Peyer's patch (tissue), 4 donors: ENCODE results near the gene PRR16. TPM values are rescaled to one million over a fixed set of nuclear protein-coding genes. Genes with fewer than 3 reads are reported as not detected.

Source experiments
- DNase-seq, 3 donors: peaks; one replicate each; pipeline ENCODE4 v3.0.0-alpha.2; 2017 to 2019
- H3K27ac ChIP-seq, 4 donors: fragments of 200-600 bp; sonication (generic); one replicate each; pipeline ENCODE4 v1.5.1; 2016 to 2019
- H3K27me3 ChIP-seq, 2 donors: fragments of 200-600 bp; sonication (generic); one replicate each; pipeline ENCODE4 v1.5.1; 2019
- H3K36me3 ChIP-seq, 3 donors: fragments of 200-600 bp; sonication (generic); one replicate each; pipeline ENCODE4 v1.5.1; 2016 to 2019
- H3K4me1 ChIP-seq, 4 donors: fragments of 200-600 bp; sonication (generic); one replicate each; pipeline ENCODE4 v1.5.1; 2016 to 2019
- H3K4me3 ChIP-seq, 4 donors: fragments of 200-600 bp; sonication (generic); 1 replicate in 3 of 4; 2 replicates in 1 of 4; pipeline ENCODE4 v1.5.1; 2016 to 2019; ENCODE audit warnings: mild to moderate bottlenecking in 1 of 4
- H3K9me3 ChIP-seq, 4 donors: fragments of 200-600 bp; sonication (generic); one replicate each; pipeline ENCODE4 v1.5.1; 2016 to 2019; ENCODE audit warnings: mild to moderate bottlenecking in 1 of 4
- POLR2A ChIP-seq, 2 donors: fragments of 450-650 bp; IDR thresholded peaks; one replicate each; pipeline ENCODE4 v1.5.1; 2017; ENCODE audit warnings: antibody characterized with exemption in 2 of 2, mild to moderate bottlenecking in 2 of 2, moderate library complexity in 2 of 2
- total RNA-seq, 4 donors: library from RNA; depleted of rRNA; stranded (reverse); fragments of >200 nt; gene quantifications; one replicate each; pipeline ENCODE4 v1.1.0, GENCODE V29; 2016
- TF ChIP-seq, protein P1 (sequence below), 6 experiments: fragments of 450-650 bp in 4 of 6; fragments of 200-600 bp in 2 of 6; sonication (generic) in 1 of 6; IDR thresholded peaks; one replicate each; pipeline ENCODE4 v1.5.1; 2017 to 2019; ENCODE audit warnings: antibody characterized with exemption in 6 of 6, mild to moderate bottlenecking in 3 of 6, moderate library complexity in 1 of 6

The PRR16 gene
- total RNA-seq, 4 donors from 2014 or later: 2.9 to 37.1 (median 3.8) TPM

DNA sequence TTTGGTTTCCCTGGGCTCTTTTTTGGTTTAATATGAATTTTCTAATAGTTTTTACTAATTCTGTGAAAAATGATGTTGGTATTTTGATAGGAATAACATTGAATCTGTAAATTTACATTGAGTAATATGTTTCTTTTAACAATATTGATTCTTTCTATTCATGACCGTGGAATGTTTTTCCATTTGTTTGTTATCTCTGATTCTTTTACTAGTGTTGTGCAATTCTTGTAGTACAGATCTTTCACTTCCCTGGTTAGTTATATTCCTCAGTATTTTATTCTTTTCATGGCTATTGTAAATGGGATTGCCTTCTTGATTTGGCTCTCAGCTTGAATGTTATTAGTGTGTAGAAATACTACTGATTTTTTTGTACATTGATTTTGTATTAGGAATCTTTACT lies 137.9 kb downstream of the PRR16 start:
- DNase-seq: no peak
- no peaks in the 10 kb centered on the region for H3K27me3 ChIP-seq
- H3K36me3 ChIP-seq: no peaks in the 10 kb centered on the region
- H3K4me3 ChIP-seq: no peak overlapping the region
- TF ChIP-seq, protein P1, sequence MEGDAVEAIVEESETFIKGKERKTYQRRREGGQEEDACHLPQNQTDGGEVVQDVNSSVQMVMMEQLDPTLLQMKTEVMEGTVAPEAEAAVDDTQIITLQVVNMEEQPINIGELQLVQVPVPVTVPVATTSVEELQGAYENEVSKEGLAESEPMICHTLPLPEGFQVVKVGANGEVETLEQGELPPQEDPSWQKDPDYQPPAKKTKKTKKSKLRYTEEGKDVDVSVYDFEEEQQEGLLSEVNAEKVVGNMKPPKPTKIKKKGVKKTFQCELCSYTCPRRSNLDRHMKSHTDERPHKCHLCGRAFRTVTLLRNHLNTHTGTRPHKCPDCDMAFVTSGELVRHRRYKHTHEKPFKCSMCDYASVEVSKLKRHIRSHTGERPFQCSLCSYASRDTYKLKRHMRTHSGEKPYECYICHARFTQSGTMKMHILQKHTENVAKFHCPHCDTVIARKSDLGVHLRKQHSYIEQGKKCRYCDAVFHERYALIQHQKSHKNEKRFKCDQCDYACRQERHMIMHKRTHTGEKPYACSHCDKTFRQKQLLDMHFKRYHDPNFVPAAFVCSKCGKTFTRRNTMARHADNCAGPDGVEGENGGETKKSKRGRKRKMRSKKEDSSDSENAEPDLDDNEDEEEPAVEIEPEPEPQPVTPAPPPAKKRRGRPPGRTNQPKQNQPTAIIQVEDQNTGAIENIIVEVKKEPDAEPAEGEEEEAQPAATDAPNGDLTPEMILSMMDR (IDR thresholded peaks at IDR 0.05): no peak
- no peak for TF ChIP-seq POLR2A (IDR thresholded peaks at IDR 0.05)
- H3K4me1 ChIP-seq: no peaks in the 10 kb centered on the region
- no peak overlapping the region for H3K27ac ChIP-seq
- H3K9me3 ChIP-seq: no peaks in the 10 kb centered on the region

DNA sequence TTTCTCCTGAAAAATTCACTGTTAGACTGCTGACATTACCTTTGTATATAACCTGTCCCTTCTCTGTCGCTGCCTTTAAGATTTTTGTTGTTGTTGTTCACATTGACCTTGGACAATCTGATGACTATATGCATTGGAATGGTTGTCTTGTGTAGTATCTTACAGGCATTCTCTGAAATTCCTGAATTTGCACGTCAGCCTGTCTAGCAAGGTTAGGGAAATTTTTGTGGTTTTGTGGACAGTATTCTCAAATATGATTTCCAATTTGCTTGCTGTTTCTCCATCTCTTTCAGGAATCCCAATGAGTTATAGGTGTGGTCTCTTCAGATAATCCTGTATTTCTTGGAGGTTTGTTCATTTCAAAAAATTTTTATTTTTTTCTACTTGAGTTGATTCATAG lies 140.8 kb downstream of the PRR16 start:
- Histone ChIP-seq H3K4me3 (no peak overlapping the region), H3K9me3 (no peaks in the 10 kb centered on the region), H3K27ac (no peak overlapping the region), H3K27me3 (no peaks in the 10 kb centered on the region), H3K36me3 (no peaks in the 10 kb centered on the region), H3K4me1 (no peaks in the 10 kb centered on the region)
- no peak for DNase-seq
- no peak for TF ChIP-seq POLR2A (IDR thresholded peaks at IDR 0.05)
- TF ChIP-seq, protein P1 (IDR thresholded peaks at IDR 0.05): no peak

DNA sequence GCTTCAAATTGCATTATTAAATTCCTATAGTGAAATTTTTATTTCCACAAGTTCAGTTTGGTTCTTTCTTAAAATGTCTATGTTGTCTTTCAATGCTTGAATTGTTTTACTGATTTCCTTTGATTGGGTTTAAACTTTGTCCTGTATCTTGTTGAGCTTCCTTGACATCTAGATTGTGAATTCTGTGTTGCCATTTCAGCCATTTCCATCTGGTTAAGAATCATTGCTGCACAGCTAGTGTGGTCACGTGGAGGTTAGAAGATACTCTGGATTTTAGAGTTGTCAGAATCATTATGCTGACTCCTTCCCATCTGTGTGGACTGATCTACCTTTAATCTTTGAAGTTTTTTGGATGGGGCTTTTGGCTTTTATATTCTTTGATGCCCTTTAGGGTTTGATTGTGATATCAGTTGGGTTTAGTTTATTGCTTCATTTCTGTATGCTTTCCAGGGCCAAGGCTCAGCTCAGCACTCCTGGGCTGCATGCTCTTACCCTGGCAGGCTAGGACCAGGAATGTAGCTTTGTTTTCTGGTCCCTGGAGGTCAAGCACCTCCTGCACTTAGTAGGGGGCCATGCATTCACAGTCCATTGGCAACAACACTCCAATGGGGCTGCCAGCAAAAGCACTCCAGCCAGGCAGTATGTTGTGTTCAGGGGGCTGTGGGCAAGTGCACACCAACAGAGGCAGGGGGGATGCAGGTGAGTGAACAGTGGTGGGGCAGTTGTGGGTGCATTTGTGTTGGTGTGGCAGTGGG lies 141.4 kb downstream of the PRR16 start:
- Histone ChIP-seq H3K4me3 (no peak overlapping the region), H3K4me1 (no peaks in the 10 kb centered on the region), H3K36me3 (no peaks in the 10 kb centered on the region), H3K27me3 (no peaks in the 10 kb centered on the region), H3K27ac (no peak overlapping the region), H3K9me3 (no peaks in the 10 kb centered on the region)
- TF ChIP-seq, protein P1 (IDR thresholded peaks at IDR 0.05): no peak
- DNase-seq: no peak

DNA sequence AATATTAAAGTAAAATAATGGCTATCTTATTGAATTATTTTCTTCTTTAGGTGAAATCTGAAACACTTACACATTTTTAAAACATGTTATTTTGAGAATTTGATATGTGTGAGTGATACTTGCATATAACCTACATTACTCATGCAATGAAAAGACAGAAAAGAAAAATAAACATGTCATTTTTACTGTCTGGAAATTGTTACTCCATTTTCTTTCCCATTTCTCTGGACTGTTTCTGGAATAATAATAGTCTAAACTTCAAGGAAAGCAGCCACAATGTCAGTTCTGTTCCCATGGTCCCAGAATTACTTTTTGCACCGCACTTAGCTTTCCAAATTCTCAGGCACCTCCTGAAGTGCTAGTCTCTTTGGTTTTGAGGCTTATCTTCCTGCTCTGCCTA lies 145.5 kb downstream of the PRR16 start:
- Histone ChIP-seq H3K9me3 (no peaks in the 10 kb centered on the region), H3K4me1 (no peaks in the 10 kb centered on the region), H3K4me3 (no peak overlapping the region), H3K27me3 (no peaks in the 10 kb centered on the region), H3K36me3 (no peaks in the 10 kb centered on the region), H3K27ac (no peak overlapping the region)
- DNase-seq: no peak
- TF ChIP-seq, protein P1 (IDR thresholded peaks at IDR 0.05): no peak
- TF ChIP-seq POLR2A (IDR thresholded peaks at IDR 0.05): no peak

DNA sequence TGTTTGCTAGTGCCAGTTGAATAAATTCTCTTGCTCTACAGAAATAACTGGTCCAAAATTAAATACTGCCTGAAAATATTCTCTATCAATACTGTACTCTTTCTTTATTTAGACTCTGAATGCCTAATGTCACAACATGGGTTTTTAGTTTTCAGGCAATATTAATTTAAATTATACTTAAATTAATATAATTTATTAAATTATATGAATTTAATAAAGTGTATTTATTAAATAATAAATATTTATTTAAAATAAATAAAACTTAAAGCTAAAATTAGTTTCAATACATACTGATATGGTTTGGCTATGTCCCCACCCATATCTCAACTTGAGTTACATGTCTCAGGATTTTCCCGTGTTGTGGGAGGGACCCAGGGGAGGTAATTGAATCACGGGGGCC lies 146.0 kb downstream of the PRR16 start:
- Histone ChIP-seq H3K36me3 (no peaks in the 10 kb centered on the region), H3K27ac (no peak overlapping the region), H3K4me3 (no peak overlapping the region), H3K9me3 (no peaks in the 10 kb centered on the region), H3K4me1 (no peaks in the 10 kb centered on the region), H3K27me3 (no peaks in the 10 kb centered on the region)
- no peak for DNase-seq
- TF ChIP-seq, protein P1 (IDR thresholded peaks at IDR 0.05): no peak
- TF ChIP-seq POLR2A (IDR thresholded peaks at IDR 0.05): no peak
